DMS153 treated with DMSO at 0.1 percent for 48 hours (cell line): ENCODE data around the gene OR51V1.

Experiments
- DNase-seq: peaks from one replicate; lab custom pipeline; 2025; ENCODE audit not compliant: unreplicated experiment; lab: John Stamatoyannopoulos, UW

OR51V1 gene

DNA sequence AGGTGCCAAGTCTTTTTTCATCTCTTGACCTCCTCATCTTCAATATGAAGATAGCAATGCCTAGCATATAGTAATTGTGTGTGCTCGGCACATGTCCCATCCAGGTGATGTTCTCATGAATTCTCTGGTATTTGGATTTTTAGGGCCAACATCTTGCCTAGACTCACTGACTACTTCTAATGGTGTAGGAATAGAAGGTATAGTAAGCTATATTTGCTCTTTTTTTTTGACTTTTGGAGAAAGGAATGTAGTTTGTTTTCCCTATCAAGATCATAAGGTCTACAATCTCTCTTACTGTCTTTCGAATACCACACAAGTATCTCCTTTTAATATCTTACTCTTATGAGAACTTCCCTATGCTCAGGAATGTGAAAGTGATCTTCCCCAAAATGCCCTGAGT is 30.6 kb upstream of the OR51V1 start:
- DNase-seq = no peak

DNA sequence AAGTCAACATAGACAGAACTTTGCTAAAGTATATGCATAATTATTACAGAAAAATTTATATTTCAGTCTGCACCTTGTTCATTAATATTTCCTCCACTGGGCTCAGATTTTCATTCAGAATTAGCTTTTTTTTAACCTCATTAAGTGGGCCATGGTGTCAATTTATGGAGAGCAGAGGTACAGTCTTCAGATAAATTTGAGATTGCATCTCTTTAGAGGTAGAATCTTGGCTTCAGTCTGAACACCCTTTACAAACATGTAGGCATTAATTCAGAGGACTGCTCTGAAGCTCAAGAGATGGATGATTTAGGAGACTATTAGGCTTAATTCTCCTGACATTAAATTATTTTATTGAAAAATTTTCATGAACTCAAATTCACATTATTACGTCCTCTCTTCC is 29.8 kb upstream of the OR51V1 start:
- DNase-seq = no peak

- DNase-seq = no peak
Measured at GRCh38 chr11:5229796-5230195, 29.3 kb upstream of the OR51V1 start.

- no peak for DNase-seq
Measured at GRCh38 chr11:5229356-5229755, 28.9 kb upstream of the OR51V1 start.

DNA sequence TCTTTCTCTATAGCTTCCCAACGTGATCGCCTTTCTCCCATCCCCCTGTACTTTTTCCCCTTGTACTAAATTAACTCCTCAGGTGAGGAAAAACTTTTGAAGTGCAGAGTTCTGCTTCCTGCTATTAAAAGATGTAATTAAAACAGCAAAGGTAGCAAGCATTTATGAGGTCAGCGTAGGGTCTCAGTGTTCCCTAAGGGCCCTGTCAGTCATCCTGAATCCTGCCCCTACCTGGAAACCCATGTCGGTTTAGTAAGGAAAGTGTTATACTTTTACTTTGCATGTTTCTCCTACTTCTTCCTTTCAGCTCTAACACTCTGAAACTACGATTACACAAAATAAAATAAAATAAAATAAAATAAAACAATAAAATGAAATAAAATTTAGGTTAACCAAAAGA is 27.6 kb upstream of the OR51V1 start:
- no peak for DNase-seq

DNA sequence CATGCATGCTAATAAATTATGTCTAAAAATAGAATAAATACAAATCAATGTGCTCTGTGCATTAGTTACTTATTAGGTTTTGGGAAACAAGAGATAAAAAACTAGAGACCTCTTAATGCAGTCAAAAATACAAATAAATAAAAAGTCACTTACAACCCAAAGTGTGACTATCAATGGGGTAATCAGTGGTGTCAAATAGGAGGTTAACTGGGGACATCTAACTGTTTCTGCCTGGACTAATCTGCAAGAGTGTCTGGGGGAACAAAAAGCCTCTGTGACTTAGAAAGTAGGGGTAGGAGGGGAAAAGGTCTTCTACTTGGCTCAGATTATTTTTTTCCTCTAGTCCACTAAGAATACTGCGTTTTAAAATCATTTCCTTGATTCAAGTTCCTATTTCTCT is 27.2 kb upstream of the OR51V1 start:
- DNase-seq = no peak

- DNase-seq = no peak
Measured at GRCh38 chr11:5226732-5227310, 26.3 kb upstream of the OR51V1 start, which contains the start of gene HBB. HBB (minus strand) TSS chr11:5227071; CDS start chr11:5227021, 50 bp downstream.

- no peak for DNase-seq
Measured at GRCh38 chr11:5225480-5225871, 25.0 kb upstream of the OR51V1 start.

DNA sequence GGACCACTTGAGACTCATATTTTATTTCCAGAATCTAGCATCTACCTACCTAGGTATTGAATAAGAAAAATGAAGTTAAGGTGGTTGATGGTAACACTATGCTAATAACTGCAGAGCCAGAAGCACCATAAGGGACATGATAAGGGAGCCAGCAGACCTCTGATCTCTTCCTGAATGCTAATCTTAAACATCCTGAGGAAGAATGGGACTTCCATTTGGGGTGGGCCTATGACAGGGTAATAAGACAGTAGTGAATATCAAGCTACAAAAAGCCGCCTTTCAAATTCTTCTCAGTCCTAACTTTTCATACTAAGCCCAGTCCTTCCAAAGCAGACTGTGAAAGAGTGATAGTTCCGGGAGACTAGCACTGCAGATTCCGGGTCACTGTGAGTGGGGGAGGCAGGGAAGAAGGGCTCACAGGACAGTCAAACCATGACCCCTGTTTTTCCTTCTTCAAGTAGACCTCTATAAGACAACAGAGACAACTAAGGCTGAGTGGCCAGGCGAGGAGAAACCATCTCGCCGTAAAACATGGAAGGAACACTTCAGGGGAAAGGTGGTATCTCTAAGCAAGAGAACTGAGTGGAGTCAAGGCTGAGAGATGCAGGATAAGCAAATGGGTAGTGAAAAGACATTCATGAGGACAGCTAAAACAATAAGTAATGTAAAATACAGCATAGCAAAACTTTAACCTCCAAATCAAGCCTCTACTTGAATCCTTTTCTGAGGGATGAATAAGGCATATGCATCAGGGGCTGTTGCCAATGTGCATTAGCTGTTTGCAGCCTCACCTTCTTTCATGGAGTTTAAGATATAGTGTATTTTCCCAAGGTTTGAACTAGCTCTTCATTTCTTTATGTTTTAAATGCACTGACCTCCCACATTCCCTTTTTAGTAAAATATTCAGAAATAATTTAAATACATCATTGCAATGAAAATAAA is 24.3 kb upstream of the OR51V1 start:
- no peak for DNase-seq

DNA sequence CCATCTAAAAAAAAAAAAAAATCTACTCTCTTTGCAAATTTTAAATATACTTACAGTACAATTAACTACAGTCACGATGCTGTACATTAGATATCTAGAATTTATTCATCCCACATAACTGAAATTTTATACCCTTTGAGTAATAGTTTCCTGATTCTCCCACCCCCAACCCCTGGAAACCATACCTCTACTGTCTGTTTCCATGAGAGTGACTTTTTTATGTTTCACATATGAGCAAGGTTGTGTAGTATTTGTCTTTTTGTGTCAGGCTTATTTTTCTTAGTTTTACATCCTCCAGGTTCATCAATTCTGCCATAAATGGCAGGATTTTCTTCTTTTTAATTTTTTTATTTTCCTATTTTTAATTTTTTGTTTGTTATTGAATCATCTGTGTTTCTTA is 23.2 kb upstream of the OR51V1 start:
- DNase-seq = no peak

DNA sequence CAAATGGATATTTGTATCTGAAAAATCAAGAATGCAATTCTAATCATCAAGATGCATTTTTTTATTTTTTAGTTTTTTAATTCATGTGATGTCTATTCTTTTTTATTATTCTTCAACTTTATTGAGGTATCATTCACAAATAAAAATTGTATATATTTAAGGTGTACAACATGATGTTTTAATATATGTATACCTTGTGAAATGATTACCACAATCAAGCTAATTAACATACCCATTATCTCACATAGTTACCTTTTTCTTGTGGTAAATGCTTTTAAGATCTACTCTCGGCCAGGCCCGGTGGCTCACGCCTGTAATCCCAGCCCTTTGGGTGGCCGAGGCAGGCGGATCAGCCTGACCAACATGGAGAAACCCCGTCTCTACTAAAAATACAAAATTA is 22.7 kb upstream of the OR51V1 start:
- no peak for DNase-seq

DNA sequence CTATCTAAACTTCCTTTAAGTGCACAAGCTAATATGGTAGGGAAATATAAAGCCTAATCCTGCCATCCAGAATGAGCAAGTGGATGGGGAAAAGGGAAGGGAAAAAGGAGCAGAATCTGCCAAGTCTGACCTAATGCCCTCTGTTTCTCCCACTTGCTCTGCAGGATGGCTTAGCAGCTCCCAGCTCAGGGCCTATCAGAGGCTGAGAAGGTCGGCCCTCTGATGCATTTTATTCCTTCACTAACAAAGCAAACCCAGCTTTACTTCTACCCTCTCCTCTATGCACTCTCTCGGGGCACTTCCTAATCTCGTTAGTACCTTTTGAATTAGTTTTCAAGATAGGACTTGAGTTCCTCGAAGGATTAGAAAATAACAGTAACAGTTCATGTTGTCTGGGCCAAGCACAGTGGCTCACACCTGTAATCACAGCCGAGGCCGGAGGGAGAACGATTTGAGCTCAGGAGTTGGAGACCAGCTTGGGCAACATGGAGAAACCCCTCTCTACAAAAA is 9.9 kb upstream of the OR51V1 start:
- no peak for DNase-seq

DNA sequence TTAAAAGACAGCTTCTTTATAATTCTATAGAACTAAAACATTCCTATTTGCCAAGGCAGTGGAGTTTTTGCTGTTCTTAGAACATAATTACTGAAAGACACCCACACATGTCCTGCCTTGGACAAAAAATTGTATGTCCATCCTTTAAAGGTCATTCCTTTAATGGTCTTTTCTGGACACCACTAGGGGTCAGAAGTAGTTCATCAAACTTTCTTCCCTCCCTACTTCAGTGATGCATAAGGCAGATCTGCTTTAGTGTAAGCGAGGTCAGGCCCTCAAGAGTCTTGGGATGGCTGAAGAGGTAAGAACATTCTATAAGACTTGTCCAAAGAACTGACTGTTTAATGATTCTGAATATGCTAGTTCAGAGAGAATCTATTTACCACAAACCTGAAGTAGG is 4.3 kb upstream of the OR51V1 start:
- no peak for DNase-seq

DNA sequence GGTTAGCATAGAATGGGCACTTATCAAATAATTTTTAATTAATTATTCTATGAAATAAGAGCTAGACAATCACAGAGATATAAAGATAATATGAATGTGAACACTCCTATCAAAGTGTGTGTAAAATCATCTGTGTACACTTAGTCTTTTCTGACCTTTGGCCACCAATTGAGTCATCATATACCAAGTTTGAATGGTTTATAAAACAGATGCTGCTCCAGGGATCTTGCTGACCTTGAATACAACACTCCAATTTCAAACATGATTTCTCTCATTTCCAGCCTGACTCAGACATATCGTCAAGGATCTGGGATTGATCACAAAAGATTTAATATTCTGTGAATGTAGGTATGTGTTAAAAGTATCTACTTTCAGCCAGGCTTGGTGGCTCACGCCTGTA is 2.9 kb upstream of the OR51V1 start:
- DNase-seq = no peak

DNA sequence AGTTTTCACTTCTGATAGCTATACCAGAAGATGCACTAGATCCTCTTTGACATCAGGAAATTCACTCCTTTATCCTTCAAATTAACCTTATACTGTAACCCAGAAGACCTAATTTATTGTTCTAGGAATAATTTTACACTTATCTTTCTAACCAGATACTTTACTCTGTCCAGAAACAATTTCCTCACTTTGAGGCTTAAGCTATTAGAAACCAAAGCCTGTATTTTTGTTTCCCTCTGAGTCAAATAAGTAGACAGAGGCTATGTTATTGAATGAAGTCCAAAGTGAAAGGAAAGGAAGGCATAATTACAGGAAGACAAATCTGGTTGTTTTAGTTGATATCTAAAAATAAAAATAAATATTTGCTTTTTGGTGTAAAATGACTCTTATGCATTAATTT is 2.2 kb downstream of the OR51V1 start:
- no peak for DNase-seq

GRCh38 chr11:5197536-5197935 is 2.9 kb downstream of the OR51V1 start:
- DNase-seq = no peak

DNA sequence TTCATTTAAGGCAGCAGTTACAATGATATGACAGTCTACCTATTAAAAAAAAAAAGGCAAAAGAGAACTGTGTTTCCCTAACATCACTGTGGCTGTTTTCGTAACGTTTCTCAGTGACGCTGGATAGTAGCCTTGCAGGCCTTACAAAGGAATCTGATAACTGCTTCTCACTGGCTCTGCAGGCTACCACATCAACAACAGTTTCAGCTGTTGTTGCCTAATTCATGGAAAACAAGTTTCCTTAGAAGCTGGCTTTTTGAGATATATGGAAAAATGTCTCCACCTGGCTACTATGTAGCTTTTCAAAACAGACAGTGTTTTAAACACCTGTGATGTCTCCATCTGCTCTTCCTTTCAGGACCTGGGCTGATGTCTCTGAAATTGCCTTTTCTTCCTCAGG is 3.8 kb downstream of the OR51V1 start:
- DNase-seq = no peak

- no peak for DNase-seq
Measured at GRCh38 chr11:5196067-5196466, 4.4 kb downstream of the OR51V1 start.

DNA sequence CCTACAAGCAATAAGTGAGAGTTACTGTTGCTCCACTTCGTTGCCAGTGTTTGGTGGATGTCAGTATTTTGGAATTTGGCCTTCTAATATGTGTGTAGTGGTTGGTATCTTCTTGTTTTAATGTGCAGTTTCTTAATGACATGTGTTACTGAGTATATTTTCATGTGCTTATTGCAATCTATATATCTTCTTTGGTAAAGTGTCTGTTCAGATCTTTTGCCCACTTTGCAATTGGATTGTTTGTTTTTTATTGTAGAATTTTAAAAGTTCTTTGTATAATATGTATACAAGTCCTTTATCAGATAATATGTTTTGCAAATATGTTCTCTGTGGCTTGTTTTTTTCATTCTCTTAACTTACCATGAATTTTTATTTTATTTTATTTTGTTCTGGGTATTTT is 7.7 kb downstream of the OR51V1 start:
- DNase-seq = no peak

- no peak for DNase-seq
Measured at GRCh38 chr11:5188201-5188600, 12.3 kb downstream of the OR51V1 start.

DNA sequence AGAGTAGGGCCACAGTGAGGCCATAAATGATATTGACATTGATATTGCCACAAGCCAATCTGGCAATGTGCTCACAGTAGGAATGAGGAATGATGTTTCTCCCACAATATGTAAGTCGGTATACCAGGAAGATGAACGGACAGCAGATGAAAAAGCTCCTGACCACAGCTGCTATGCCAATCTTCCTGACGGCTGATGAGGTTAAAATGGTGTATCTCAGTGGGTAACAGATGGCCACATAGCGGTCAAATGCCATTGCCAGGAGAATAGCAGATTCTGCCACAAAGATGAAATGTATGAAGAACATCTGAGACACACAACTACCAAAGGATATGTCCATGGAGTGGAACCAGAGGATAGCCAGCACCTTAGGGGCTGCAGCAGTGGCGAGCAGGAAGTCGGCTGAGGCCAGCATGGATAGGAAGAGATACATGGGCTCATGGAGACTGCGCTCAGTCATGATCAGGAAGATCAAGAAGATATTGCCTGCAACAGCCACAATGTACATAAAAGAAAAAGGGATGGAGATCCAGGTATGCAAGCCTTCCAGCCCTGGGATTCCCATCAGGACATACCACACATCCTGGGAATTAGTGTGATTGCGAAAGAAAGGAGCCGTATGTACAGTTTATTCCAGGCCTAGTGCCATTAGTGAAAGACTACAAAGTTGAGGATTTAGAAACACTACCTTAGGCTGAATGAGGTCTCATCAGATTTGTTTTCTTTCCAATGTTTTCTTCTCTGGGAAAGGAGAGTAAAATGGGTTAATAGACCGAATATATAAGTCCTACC is 22.2 kb downstream of the OR51V1 start:
- no peak for DNase-seq

DNA sequence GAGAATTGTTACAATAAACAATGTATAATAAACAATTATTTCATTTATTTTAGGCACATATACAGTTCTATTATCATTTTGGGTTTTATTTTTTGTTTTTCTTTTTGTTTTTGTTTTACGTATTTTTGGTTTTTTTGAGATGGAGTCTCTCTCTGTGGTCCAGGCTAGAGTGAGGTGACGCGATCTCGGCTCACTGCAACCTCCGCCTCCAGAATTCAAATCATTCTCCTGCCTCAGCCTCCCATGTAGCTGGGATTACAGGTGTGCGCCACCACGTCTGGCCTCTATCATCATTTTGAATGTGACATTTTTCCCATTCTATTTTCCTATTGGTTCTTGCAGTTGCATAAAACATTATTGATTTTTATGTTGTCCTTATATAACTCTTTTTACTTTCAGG is 25.5 kb downstream of the OR51V1 start:
- DNase-seq = no peak
